SH-SY5Y (cell line): ENCODE data around the gene TBX6.
A peak's percentile ranks its signal among the peaks of the same experiment; 100 is the strongest.

ENCODE experiments used
- GATA2 ChIP-seq: IDR thresholded peaks from 2 replicates; pipeline ENCODE4 v1.6.1; 2011; ENCODE audit warnings: mild to moderate bottlenecking, low read depth, low read length
- GATA3 ChIP-seq: IDR thresholded peaks from 2 replicates; pipeline ENCODE4 v1.6.1; 2011; ENCODE audit warnings: low read depth, mild to moderate bottlenecking, low read length, moderate library complexity

- peak; percentile 25; the same call in 1 of the 2 replicates for TF ChIP-seq GATA2
- no peak for TF ChIP-seq GATA3
Observed at GRCh38 chr16:30064729-30065101, 27.0 kb downstream of the TBX6 start.
